Jurkat, Clone E6-1 (cell line): Measurements from ENCODE around the gene TCF12.
A peak's percentile ranks its signal among the peaks of the same experiment; 100 is the strongest.

Source experiments
- DNase-seq: peaks from one replicate; pipeline ENCODE4 v3.0.0-alpha.2; 2011; ENCODE audit warnings: low read depth, low spot score
- H3K4me3 ChIP-seq: 2 replicates; pipeline ENCODE4 v1.5.1; 2011; ENCODE audit warnings: mild to moderate bottlenecking, low read length, control low read depth, moderate library complexity

TCF12 gene

DNA sequence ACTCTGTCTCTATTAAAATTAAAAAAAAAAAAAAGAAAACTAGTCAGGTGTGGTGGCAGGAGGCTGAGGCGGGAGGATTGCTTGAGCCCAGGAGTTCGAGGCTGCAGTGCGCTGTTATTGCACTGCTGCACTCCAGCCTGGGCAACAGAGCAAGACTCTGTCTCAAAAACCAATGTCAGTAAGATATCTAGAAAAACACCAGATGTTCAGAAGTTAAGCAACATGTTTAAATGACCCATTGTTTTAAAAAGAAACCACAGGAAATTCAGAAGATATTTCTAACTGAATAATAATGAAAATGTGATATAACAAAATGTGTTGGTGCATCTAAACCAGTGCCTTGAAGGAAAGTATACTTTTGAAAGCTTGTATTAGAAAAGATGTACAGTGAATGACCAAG is 254.5 kb downstream of the TCF12 start:
- H3K4me3 ChIP-seq: no peak overlapping the region
- DNase-seq: no peak

DNA sequence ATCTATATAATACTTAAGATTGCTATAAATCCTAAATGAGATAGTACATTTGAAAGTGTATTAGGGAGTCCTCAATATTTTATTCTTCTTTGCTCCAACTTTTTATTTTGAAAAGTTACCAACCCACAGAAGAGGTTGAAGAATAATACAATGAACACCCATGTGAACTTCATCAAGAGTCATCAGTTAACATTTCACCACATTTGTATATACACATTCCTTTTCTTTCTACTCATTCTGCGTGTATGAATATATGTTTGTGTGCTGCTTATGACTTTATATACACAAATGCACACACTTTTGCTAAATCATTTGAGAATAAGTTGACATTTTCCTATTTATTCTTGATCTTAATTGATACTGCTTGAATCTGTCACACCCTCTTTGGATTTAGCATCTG is 264.6 kb downstream of the TCF12 start:
- no peak overlapping the region for H3K4me3 ChIP-seq
- DNase-seq: no peak

DNA sequence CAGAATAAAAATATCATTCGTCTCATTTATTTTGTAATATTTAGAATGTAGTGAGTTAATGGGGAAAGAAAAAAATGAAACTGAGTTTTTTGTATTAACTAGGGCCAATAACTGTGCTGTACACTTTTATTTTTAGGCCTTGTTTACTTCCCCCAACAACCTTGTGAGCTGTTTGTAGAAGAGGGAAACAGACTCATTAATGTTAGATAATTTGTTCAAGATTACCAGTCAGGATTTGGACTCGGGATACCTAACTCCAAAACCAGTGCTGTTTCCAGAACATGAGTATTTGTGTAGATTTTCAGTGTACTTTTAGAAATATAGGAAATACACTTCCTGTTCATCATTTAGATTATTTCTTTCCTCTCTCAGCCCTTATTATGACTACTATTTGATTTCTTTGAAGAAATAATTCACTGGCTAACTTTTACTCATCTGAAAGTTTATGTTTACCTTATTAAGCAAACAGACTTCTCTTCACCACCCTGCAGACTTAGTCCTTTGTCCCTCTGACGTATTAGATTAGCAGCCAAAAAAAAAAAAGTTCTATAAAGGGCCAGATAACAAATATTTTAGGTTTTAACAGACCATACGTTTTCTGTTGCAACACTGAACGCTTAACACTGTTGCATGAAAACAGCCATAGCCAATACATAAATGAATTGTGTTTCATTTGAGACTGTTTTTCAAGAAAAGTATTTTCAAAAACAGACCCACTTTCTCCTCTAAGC is 265.3 kb downstream of the TCF12 start:
- DNase-seq: no peak
- no peak overlapping the region for H3K4me3 ChIP-seq

GRCh38 chr15:57184502-57184901 is 266.1 kb downstream of the TCF12 start:
- no peak overlapping the region for H3K4me3 ChIP-seq
- no peak for DNase-seq

DNA sequence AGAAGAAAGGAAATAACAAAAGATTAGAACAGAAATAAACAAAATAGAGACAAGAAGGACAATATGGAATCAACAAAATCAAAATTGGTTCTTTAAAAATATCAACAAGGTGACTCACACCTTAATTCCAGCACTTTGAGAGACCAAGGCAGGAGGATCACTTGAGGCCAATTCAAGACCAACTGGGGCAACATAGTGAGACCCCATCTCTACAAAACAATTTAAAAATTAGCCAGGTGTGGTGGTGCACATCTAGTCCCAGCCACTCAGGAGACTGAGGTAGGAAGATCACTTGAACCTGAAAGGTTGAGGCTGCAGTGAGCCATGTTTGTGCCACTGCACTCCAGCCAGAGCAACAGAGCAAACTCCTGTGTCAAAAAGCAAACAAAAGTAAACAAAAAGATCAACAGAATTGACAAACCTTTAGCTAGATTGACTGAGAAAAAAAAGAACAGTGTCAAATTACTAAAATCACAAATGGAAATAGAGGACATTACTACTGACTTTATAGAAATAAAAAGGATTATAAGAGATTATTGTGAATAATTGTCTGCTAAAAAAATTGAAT is 267.1 kb downstream of the TCF12 start:
- H3K4me3 ChIP-seq: no peak overlapping the region
- DNase-seq: no peak

- no peak for DNase-seq
- H3K4me3 ChIP-seq: no peak overlapping the region
Observed at GRCh38 chr15:57189466-57189865, 271.0 kb downstream of the TCF12 start.

DNA sequence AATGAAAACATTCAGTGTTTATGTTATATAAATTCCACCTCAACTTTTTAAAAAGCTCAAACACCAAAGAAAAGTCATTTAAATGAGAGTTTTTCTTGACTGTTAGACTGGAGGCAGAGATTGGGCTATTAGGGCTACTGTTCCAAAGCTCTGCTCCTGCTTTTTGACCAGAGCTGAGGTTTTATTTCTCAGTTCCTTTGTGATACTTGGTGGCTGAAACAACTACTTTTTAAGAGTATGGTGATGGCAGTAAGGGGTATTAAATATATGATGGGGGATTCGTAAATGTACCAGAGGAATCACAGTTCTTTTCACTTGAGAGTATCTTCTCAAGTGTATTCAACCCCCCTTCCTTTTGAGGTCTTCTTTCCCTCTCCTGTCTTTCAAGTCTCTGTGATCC is 271.8 kb downstream of the TCF12 start:
- DNase-seq: no peak
- H3K4me3 ChIP-seq: no peak overlapping the region

DNA sequence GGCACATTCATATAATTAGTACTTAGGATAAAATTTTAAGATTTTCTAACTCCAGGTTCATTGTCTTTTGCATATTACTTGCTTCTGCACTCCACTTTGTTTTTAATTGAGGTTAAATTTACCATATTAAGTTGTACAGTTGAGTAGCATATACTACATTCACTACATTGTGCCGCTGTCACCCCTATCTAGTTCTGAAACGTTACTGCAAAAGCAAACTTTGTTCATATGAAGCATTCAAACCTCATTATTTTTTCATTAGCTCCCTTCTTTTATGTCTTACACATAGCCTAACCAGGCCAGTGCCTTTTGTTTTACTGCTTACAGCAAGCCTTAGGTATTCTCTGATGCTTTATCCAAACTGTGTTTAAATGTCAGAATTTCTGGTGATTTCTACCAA is 274.7 kb downstream of the TCF12 start:
- DNase-seq: no peak
- no peak overlapping the region for H3K4me3 ChIP-seq

GRCh38 chr15:57195326-57195725 is 276.9 kb downstream of the TCF12 start:
- no peak for DNase-seq
- H3K4me3 ChIP-seq: no peak overlapping the region

- DNase-seq: no peak
- no peak overlapping the region for H3K4me3 ChIP-seq
Observed at GRCh38 chr15:57196865-57197264, 278.4 kb downstream of the TCF12 start.

DNA sequence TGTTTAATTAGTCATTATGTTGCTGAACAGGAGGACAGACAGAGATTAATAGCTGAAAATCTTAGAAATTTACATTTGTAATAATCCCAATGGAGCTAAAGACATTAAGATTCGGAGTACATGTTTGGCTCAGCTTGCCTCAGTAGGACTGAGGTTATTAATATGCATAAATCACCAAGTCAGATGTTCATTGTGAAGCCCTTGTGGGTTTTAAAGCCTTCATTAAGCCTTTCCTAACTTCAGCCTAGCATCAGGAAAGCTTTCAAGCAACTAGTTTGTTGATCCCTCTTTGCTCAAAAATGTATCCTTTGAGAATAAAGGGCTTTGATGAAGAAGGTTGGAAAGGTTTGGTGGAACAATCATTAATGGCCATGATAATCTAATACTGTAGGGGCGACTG is 279.7 kb downstream of the TCF12 start:
- no peak for DNase-seq
- H3K4me3 ChIP-seq: no peak overlapping the region

- DNase-seq: no peak
- H3K4me3 ChIP-seq: no peak overlapping the region
Observed at GRCh38 chr15:57198654-57199291, 280.3 kb downstream of the TCF12 start.

- no peak overlapping the region for H3K4me3 ChIP-seq
- no peak for DNase-seq
Observed at GRCh38 chr15:57201578-57201977, 283.1 kb downstream of the TCF12 start.

GRCh38 chr15:57203906-57204305 is 285.5 kb downstream of the TCF12 start:
- DNase-seq: no peak
- no peak overlapping the region for H3K4me3 ChIP-seq

DNA sequence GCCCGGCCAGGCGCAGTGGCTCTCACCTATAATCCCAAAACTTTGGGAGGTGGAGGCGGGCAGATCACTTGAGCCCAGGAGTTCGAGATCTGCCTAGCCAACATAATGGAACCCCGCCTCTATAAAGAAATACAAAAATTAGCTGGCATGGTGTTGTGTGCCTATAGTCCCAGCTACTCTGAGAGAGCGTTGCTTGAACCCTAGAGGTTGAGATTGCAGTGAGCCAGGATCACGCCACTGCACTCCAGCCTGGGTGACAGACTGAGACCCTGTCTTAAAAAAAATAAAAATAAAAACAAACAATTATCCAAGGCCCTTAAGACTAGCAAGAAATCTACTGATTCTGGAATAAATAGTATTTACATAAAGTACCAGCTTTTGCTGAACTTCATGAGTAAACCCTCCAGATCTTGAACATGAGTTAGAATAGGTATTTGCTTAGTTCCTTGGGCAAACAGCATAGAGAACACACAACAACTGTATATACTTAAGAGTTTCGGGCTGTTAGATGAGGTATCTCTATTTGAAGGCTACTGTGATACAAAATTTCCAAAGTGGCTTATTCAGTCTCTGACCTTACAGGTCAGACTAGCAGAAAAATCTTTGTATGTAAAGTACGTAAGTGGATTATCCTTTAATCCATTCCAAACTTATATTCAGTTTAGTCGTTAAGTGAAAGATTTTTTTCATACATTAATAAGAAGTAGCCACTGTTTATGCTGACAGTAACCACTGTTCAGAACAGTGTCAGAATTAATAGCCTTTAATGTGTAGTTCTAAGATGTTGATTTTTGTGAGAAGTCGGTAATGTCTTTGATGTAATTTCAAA is 286.8 kb downstream of the TCF12 start:
- H3K4me3 ChIP-seq: no peak overlapping the region
- DNase-seq: no peak

DNA sequence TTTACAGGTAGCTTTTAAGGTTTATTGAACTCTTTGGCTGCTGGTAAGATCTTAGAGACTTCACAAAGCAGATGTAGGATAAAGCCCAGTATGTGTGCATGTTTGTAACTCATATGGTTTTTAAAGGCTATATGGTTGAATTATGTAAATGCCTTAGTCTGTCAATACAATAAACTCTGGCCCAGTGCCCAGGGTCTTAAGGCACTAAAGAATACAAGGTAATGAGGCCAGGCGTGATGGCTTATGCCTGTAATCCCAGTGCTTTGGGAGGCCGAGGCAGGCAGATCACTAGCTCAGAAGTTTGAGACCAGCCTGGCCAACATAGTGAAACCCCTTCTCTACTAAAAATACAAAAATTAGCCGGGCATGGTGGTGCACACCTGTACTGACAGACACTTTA is 287.6 kb downstream of the TCF12 start:
- no peak overlapping the region for H3K4me3 ChIP-seq
- no peak for DNase-seq

GRCh38 chr15:57213862-57214261 is 295.4 kb downstream of the TCF12 start:
- H3K4me3 ChIP-seq: no peak overlapping the region
- DNase-seq: peak; percentile 36

DNA sequence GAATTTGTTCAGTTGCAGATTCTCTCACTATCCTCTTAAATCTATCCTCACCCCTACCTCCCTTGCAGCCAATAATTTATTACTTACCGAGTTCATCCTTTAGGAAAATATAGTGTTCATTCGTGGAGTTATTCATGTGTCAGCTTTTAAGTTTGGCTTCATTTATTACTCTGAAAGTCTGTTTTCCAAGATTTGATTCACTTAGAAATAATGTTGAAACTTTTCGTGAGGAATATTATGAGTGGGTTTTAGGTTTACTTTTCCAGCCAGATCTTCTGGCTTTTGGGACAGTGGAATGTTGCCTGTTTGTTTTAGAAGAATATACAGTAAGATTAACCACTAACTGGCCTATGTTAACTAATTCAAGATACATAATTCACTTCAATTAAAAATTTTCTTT is 296.9 kb downstream of the TCF12 start:
- DNase-seq: no peak
- H3K4me3 ChIP-seq: no peak overlapping the region

GRCh38 chr15:57215881-57216280 is 297.4 kb downstream of the TCF12 start:
- no peak for DNase-seq
- H3K4me3 ChIP-seq: no peak overlapping the region

GRCh38 chr15:57216288-57216687 is 297.8 kb downstream of the TCF12 start:
- H3K4me3 ChIP-seq: no peak overlapping the region
- no peak for DNase-seq
